ENCODE measurements around the gene GORASP1. TPM values are rescaled to one million over a fixed set of nuclear protein-coding genes. Genes with fewer than 3 reads are reported as not detected.

The GORASP1 gene
- total RNA-seq, 1 donor from 2014 or later, result 35.6 TPM

DNA sequence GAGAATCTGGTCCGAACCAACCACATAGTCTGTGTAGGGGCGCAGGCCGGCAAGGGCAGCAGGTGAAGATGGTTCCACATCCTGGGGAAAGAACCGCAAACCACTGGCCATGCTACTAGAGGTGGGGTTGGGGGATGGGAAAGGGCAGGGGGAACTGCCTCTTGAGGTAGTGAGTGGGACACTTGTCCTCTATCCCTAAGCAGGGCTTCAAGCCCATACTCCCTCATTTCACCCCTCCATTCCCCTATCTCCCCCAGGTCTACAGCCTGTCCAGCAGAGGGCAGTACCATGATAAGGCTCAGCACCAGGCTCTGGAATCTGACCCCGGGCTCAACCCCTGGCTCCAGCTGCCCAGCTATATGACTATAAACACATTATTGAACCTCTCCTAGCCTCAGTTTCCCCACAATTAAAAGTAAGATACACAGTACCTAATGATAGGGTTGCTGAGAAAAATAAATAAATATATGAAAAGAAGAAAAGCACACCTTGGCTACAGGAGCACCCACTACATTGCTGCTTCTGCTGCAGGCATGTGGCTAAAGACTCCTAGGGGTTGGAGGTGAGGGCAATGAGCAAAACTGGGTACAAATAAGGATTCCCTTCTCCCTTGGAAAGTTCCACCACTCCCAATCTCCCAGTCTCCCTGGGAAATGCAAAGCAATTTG lies 6.3 kb downstream of the GORASP1 start:
- Mint-ChIP-seq H3K9me3 (no peaks in the 10 kb centered on the region), H3K4me3 (no peak overlapping the region), H3K27ac (no peak overlapping the region), H3K27me3 (ENCODE audit: insufficient read depth) (peaks cover 2% of the 10 kb centered on the region), H3K36me3 (ENCODE audit: low read depth) (peaks cover 17% of the 10 kb centered on the region), H3K4me1 (ENCODE audit: low read depth) (peaks cover 42% of the 10 kb centered on the region)
- DNase-seq (ENCODE audit: low spot score), result peak; percentile 27
- intact Hi-C loops (cut with micrococcal nuclease), result loop anchor here (1.0 to 2.0 kb wide), 3 partner anchors 89 to 278 kb away; no protein-coding TSS in a partner anchor

DNA sequence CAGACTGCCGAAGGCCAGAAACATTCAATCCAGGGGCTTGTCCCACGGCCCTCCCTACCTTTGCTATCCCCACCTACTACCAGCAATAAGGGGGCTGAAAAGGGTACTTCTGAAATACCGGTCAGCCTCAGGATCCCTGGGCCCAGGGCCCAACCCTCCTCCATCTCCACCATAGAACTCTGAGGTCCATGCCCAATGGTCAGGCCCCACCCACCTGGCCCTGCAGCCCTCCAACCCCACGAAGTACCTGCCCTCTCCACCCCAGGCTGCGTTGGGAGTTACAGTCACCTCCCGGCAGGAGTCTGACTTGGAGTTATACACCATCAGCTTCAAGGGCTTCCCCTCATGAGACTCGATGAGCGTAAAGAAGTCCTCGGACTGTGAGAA lies 6.9 kb downstream of the GORASP1 start:
- no peak overlapping the region for H3K4me3 Mint-ChIP-seq
- no peaks in the 10 kb centered on the region for H3K9me3 Mint-ChIP-seq
- no peaks in the 10 kb centered on the region for H3K27me3 Mint-ChIP-seq (ENCODE audit: insufficient read depth)
- no peak for DNase-seq (ENCODE audit: low spot score)
- peaks cover 20% of the 10 kb centered on the region for H3K36me3 Mint-ChIP-seq (ENCODE audit: low read depth)
- peaks cover 35% of the 10 kb centered on the region for H3K4me1 Mint-ChIP-seq (ENCODE audit: low read depth)
- intact Hi-C loops (cut with micrococcal nuclease), result loop anchor here (2.0 kb wide), 1 partner anchor 278 kb away; no protein-coding TSS in a partner anchor
- H3K27ac Mint-ChIP-seq, result peak overlapping the region; percentile 34

DNA sequence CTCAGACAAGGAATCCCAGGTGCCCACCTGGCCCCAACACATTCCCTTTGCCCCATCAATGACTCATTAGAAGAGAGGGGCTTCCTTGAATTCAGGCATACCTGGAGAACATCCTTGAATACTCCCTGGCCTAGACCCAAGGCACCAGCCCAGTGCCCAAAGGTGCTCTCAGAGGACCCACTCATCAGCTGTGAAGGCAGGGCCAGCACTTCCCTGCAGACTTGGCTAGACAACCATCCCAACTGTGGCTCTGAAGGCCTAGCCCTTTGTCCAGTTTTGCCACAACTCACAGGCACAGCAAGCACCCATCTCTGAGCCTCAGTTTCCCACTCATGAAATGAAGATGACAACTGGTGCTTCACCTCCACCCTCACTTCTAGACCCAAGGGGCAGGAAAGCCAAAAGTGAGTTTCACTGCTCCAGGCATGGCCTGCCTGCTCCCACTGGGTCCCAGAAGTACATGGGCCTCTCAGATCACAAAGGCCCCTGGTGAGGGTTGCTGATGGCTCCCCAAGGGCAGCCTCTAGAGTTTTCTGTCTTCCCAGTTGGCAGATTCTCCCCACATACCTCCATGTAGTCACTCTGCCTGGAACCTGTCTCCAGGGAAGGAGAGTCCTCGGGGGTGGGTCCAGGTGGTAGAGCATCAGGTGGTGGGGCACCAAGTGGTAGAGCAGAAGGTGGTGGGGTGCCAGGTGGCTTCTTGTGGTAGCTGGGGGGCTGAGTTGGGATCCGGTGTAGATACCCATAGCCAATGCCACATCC lies 7.5 kb downstream of the GORASP1 start:
- Mint-ChIP-seq H3K27ac (no peak overlapping the region), H3K9me3 (no peaks in the 10 kb centered on the region), H3K27me3 (ENCODE audit: insufficient read depth) (no peaks in the 10 kb centered on the region), H3K4me1 (ENCODE audit: low read depth) (peaks cover 29% of the 10 kb centered on the region), H3K4me3 (no peak overlapping the region), H3K36me3 (ENCODE audit: low read depth) (peaks cover 20% of the 10 kb centered on the region)
- DNase-seq (ENCODE audit: low spot score), result no peak
- intact Hi-C loops (cut with micrococcal nuclease), result loop anchor here (2.0 kb wide), 1 partner anchor 279 kb away; no protein-coding TSS in a partner anchor

DNA sequence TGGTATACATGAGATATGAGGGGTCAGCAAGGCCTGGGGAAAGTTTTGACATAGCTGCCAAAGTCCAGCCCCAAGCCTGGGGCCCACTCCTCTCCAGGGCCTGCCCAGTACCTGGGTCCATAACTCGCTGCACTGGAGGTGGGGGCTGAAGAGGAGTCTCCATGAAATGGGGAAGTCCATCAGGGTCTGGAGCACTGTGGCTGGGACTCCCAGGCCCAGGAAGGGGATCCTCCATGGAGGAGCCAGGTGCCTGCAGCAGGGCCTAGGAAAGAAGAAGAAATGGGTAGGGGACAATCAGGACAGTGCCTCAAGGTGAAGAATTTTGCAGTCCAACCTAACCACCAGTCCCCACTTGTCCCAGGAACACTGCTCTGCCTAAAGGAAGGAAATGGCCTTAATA lies 8.2 kb downstream of the GORASP1 start:
- no peak overlapping the region for H3K4me3 Mint-ChIP-seq
- H3K27me3 Mint-ChIP-seq (ENCODE audit: insufficient read depth), result no peaks in the 10 kb centered on the region
- peaks cover 27% of the 10 kb centered on the region for H3K4me1 Mint-ChIP-seq (ENCODE audit: low read depth)
- intact Hi-C loops (cut with micrococcal nuclease), result no loop called here
- H3K36me3 Mint-ChIP-seq (ENCODE audit: low read depth), result peaks cover 25% of the 10 kb centered on the region
- H3K9me3 Mint-ChIP-seq, result no peaks in the 10 kb centered on the region
- H3K27ac Mint-ChIP-seq, result no peak overlapping the region
- no peak for DNase-seq (ENCODE audit: low spot score)

DNA sequence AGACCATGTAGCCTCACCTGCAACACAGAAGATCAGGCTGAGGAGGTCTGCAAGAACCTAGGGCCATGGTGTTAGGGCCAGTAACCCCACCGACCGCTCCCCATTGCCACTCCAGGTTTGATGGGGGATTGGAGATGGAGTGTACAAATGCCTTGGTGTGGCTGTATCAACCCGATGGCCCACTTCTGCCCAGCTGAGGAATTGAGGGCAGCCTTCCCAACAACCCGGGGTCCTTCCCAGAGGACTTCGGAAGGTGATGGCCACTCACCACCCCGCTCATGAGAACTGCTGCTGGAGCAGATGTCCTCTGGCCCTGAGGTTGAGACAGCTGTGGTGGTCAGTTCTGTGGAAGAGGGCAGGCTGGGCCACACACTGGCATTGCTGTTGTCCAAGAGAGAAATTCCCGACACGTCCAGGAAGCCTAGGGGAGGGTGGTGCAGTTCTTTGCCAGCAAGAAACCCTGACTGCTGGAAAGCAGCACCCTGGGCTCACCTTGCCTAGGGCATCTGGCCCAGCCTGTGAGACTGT lies 8.9 kb downstream of the GORASP1 start:
- Mint-ChIP-seq H3K27me3 (ENCODE audit: insufficient read depth) (no peaks in the 10 kb centered on the region), H3K9me3 (no peaks in the 10 kb centered on the region)

DNA sequence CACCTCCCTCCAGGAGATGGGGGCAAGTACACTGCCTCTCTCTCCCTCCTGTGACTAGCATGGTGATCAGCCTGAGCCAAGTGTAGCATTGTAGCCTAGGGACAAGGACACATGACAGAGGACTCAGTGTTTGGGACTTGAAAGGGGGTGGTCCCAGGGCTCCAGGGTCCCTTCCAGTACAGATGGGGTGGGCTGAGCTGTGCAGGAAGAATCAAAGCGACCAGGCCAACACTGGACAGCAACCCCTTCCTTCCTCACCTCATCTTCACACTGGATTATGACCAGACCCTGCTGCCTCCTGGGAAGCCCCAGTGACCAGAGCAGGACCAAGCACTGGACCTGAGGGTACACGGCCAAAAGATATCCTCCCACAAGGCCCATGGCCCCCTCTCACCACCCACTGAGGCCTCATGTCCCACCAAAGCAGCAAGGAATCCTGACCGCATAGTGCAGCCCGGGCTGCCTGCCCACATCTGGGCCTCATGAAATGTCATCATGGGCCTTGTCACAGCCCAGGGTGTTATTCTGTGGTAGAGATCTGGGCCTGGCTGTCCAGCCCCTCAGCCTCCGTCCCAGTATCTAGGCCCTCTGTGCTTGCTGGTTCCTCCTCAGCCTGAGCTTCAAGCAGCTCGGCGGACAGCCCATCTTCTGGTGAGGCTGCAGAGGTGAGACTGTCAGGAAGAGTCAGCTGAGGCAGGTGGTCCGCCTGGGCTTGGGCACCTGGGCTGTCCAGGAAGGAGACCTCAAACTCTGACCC lies 9.5 kb downstream of the GORASP1 start:
- H3K36me3 Mint-ChIP-seq (ENCODE audit: low read depth), result peaks cover 28% of the 10 kb centered on the region
- no peak for DNase-seq (ENCODE audit: low spot score)
- peaks cover 19% of the 10 kb centered on the region for H3K4me1 Mint-ChIP-seq (ENCODE audit: low read depth)
- H3K9me3 Mint-ChIP-seq, result no peaks in the 10 kb centered on the region
- H3K4me3 Mint-ChIP-seq, result no peak overlapping the region
- intact Hi-C loops (cut with micrococcal nuclease), result no loop called here
- no peaks in the 10 kb centered on the region for H3K27me3 Mint-ChIP-seq (ENCODE audit: insufficient read depth)
- no peak overlapping the region for H3K27ac Mint-ChIP-seq

More for the DNA sequence above, 8.9 kb downstream of the GORASP1 start:
- no peak for DNase-seq (ENCODE audit: low spot score)
- Mint-ChIP-seq H3K36me3 (ENCODE audit: low read depth) (peaks cover 29% of the 10 kb centered on the region), H3K4me1 (ENCODE audit: low read depth) (peaks cover 25% of the 10 kb centered on the region), H3K27ac (no peak overlapping the region), H3K4me3 (no peak overlapping the region)
- intact Hi-C loops (cut with micrococcal nuclease), result no loop called here

DNA sequence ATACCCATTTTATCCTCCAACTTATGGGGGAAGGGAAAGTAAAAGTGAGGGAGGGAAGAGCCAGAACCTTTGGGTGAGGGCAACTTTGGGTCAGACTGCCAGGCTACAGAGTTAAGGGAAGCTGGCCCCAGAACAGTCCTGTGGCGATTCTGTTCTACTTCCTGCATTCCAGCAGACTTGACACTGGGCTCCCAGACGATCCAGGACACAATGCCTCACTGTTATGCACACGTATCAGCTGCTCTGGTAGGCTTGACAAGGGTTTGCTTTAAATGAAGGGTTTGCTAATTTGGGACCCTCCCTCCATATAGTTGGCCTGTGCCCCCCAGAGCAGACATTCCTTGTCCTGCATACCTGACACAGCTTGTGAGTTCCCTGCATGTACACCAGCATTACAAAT lies 10.7 kb downstream of the GORASP1 start:
- H3K36me3 Mint-ChIP-seq (ENCODE audit: low read depth), result peaks cover 34% of the 10 kb centered on the region
- H3K27ac Mint-ChIP-seq, result no peak overlapping the region
- no peaks in the 10 kb centered on the region for H3K9me3 Mint-ChIP-seq
- H3K27me3 Mint-ChIP-seq (ENCODE audit: insufficient read depth), result no peaks in the 10 kb centered on the region
- no peak overlapping the region for H3K4me3 Mint-ChIP-seq
- intact Hi-C loops (cut with micrococcal nuclease), result no loop called here
- H3K4me1 Mint-ChIP-seq (ENCODE audit: low read depth), result peaks cover 8% of the 10 kb centered on the region
- DNase-seq (ENCODE audit: low spot score), result no peak

DNA sequence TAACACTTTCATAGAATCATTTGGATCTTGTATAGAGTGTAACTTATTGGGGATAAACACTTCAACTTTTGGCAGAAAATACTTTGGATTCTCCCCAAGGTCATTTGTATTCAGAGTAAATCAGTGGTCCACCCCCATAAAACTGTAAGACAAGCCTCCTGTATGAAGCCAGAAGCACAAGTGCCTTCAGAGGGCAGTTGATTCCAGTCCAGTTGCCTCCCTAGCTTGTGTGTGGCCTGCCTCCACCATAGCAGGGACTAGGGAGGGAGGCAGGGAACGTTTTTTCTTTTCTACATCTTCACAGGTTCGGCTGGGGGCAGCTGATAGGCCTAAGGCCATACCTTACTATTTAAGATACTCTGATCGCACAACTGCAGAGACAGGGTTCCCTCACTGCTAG lies 11.6 kb downstream of the GORASP1 start:
- no peak for DNase-seq (ENCODE audit: low spot score)
- Mint-ChIP-seq H3K4me1 (ENCODE audit: low read depth) (no peaks in the 10 kb centered on the region), H3K9me3 (no peaks in the 10 kb centered on the region), H3K36me3 (ENCODE audit: low read depth) (peaks cover 37% of the 10 kb centered on the region), H3K27me3 (ENCODE audit: insufficient read depth) (no peaks in the 10 kb centered on the region), H3K4me3 (no peak overlapping the region), H3K27ac (no peak overlapping the region)
- intact Hi-C loops (cut with micrococcal nuclease), result no loop called here

DNA sequence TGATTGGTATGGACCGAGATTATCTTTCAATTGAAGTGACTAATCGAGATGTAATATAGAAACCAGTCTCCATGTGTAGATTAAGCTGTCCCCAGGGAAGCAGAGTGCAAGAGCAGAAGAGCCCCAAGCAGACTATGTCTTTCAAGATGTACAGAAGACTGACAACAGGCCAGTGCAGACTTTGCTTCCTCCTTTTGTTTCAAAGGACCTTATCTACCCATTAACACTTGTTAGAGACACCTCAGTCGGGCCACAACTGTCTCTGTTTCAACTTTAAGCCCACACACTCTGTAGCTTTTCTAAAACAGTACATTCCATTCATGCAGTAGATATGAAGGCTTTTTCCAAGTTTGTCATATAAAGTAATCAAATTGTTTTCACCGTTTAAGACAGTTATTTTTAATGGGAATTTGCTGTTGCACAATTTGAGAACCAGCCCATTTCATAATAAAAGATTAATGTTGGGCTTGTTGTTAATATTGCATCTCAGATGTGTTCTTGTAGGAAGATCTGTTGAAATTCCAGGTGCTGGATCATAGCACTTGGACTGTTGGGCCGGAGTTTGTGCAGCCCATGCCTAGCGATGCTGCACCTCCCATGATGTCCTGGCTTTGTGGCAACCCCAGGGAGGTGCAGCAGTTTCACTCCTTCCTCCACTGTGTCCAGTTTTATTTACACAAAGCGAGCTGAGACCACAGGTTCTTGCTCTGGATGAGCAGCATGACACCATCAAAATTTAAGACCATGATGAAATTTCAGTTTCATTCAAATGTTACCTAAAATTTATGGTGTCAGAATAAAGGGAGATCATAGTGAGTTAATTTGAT lies 12.4 kb downstream of the GORASP1 start:
- DNase-seq (ENCODE audit: low spot score), result no peak
- intact Hi-C loops (cut with micrococcal nuclease), result no loop called here
- Mint-ChIP-seq H3K27ac (no peak overlapping the region), H3K4me3 (no peak overlapping the region), H3K27me3 (ENCODE audit: insufficient read depth) (no peaks in the 10 kb centered on the region), H3K36me3 (ENCODE audit: low read depth) (peaks cover 42% of the 10 kb centered on the region), H3K9me3 (no peaks in the 10 kb centered on the region), H3K4me1 (ENCODE audit: low read depth) (no peaks in the 10 kb centered on the region)

DNA sequence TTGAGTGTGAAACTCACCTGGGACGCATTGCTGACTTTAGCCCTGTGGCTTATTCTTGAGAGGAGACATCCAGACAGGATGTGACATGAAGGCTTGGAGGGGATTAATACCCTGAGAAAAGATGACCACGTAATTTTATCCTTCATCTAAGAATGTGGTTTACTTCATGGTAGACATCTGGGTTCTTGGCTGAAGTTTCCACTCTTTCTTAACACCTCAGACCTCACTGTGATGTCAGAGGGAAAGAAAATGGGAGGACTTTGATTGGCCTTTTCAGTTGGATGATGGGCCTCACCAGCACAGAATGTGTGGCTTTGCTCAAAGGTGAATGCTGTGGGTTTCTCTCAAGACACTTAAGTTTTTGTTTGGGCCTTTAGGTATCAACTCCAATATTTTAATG lies 16.5 kb downstream of the GORASP1 start:
- Mint-ChIP-seq H3K9me3 (no peaks in the 10 kb centered on the region), H3K4me1 (ENCODE audit: low read depth) (no peaks in the 10 kb centered on the region), H3K36me3 (ENCODE audit: low read depth) (peaks cover 52% of the 10 kb centered on the region), H3K27me3 (ENCODE audit: insufficient read depth) (no peaks in the 10 kb centered on the region), H3K27ac (no peak overlapping the region), H3K4me3 (no peak overlapping the region)
- intact Hi-C loops (cut with micrococcal nuclease), result no loop called here
- no peak for DNase-seq (ENCODE audit: low spot score)

DNA sequence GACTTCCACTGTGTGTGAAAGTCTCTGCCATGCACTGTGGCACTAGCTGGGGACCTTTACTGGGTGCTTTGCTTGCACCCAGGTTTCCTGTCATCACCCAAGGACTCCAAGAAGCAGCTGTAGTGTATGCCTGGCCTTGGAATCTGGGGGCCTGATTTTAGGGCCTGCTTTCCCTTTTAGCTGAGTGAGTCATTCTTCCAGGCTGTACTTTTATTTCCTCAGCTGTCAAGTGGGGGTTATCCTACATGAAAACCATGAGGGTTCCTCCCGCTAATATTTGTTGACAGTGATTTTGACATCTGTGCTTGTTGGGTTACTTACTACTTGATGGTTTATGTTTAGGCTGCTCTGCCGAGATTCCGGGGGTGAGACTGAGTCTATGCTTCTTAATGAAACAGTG lies 18.5 kb downstream of the GORASP1 start:
- DNase-seq (ENCODE audit: low spot score), result no peak
- Mint-ChIP-seq H3K27ac (no peak overlapping the region), H3K27me3 (ENCODE audit: insufficient read depth) (no peaks in the 10 kb centered on the region), H3K36me3 (ENCODE audit: low read depth) (peaks cover 44% of the 10 kb centered on the region), H3K9me3 (no peaks in the 10 kb centered on the region), H3K4me3 (no peak overlapping the region), H3K4me1 (ENCODE audit: low read depth) (no peaks in the 10 kb centered on the region)
- intact Hi-C loops (cut with micrococcal nuclease), result no loop called here

DNA sequence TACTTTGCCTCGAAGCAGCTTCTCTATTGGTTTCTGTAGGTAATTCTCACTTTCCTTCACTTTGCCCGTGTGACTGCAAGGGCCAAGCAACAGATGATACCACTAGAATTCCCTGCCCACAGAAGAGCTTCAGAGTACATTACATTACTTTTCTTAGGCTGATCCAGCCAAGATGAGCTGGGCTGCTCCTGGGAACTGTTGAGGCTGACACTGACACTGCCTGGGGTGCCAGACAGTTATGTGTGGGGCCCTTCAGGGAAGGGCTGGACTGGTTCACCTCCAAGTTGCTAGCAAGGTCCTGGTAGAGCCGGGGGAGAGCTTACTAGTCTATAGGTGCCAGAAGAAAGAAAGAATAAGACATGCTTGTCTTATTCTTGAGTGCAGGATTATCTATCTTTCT lies 19.0 kb downstream of the GORASP1 start:
- DNase-seq (ENCODE audit: low spot score), result no peak
- intact Hi-C loops (cut with micrococcal nuclease), result no loop called here

More for the DNA sequence above, 19.0 kb downstream of the GORASP1 start:
- no peak overlapping the region for H3K27ac Mint-ChIP-seq
- H3K4me1 Mint-ChIP-seq (ENCODE audit: low read depth), result no peaks in the 10 kb centered on the region
- H3K36me3 Mint-ChIP-seq (ENCODE audit: low read depth), result peaks cover 43% of the 10 kb centered on the region
- H3K27me3 Mint-ChIP-seq (ENCODE audit: insufficient read depth), result no peaks in the 10 kb centered on the region
- no peaks in the 10 kb centered on the region for H3K9me3 Mint-ChIP-seq
- H3K4me3 Mint-ChIP-seq, result no peak overlapping the region

Data from activated T-helper 1 cell treated with anti-CD3 and anti-CD28 coated beads, Interleukin-12 subunit alpha, Interleukin-12 subunit beta, Interleukin-2, Interleukin-4 antibody, amounts not matched to agents 30 ng/mL and 10 ng/mL and 1 ng/mL, durations not matched to agents 14 hours and 24 hours and 36 hours (primary cell).